Mesothelial cell of epicardium (in vitro differentiated cells): ENCODE data around the gene PDE4D. TPM values are rescaled to one million over a fixed set of nuclear protein-coding genes. Genes with fewer than 3 reads are reported as not detected.
"Not testable (repeated sequence)": the region's sequence is repeated elsewhere in the genome, so short reads cannot be mapped to it uniquely, and the experiment has no call there.

Experiments
- DNase-seq, 2 experiments: peaks; one replicate each; pipeline ENCODE4 v3.0.0; 2021; ENCODE audit warnings: low spot score in 2 of 2; ENCODE audit not compliant: unreplicated experiment in 2 of 2
- H3K27ac Mint-ChIP-seq: 2 replicates; pipeline ENCODE4 v1.8.0; 2021; ENCODE audit warnings: mixed read lengths
- H3K27me3 Mint-ChIP-seq: 2 replicates; pipeline ENCODE4 v1.8.0; 2021; ENCODE audit warnings: low read depth, mixed read lengths
- H3K36me3 Mint-ChIP-seq: 2 replicates; pipeline ENCODE4 v1.8.0; 2021; ENCODE audit warnings: mixed read lengths
- H3K4me1 Mint-ChIP-seq: 2 replicates; pipeline ENCODE4 v1.8.0; 2021; ENCODE audit warnings: mixed read lengths
- H3K4me3 Mint-ChIP-seq: 2 replicates; pipeline ENCODE4 v1.8.0; 2021; ENCODE audit warnings: mild to moderate bottlenecking, moderate library complexity, mixed read lengths
- H3K9me3 Mint-ChIP-seq: 2 replicates; pipeline ENCODE4 v1.8.0; 2021; ENCODE audit warnings: mixed read lengths
- total RNA-seq: library from RNA; stranded (reverse); gene quantifications from 3 replicates; pipeline ENCODE4 v1.2.1, GENCODE V29; 2021
- TF ChIP-seq, protein P1 (sequence below): fragments of 200-600 bp; sonication (generic); IDR thresholded peaks from one replicate; pipeline ENCODE4 v1.5.0; 2021; ENCODE audit warnings: antibody characterized with exemption; ENCODE audit not compliant: unreplicated experiment

The PDE4D gene
- total RNA-seq, 1 donor from 2014 or later = 105 TPM

DNA sequence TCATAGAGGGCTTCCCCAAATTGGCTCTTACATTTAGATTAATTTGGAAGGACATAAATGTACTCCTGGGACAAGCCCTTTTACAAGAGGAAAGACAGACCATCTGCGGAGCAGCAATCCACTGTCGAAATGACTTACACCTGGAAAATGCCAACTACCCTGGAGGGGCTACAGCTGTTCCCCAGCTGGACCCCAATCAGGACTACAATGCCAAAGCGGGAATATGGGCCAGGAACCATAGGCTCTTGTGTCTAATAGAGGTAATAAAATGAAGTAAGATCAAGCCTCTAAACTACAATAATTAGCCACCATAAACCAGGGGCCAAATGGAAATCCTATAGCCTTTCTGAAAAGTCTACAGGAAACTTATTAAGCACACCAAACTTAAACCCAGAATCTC, 581.3 kb downstream of the PDE4D start:
- Mint-ChIP-seq H3K4me1 (peaks cover 51% of the 10 kb centered on the region), H3K36me3 (peaks cover 20% of the 10 kb centered on the region), H3K9me3 (peaks cover 9% of the 10 kb centered on the region), H3K27ac (peak overlapping the region; percentile 61), H3K4me3 (no peak overlapping the region), H3K27me3 (no peaks in the 10 kb centered on the region)
- TF ChIP-seq, protein P1, sequence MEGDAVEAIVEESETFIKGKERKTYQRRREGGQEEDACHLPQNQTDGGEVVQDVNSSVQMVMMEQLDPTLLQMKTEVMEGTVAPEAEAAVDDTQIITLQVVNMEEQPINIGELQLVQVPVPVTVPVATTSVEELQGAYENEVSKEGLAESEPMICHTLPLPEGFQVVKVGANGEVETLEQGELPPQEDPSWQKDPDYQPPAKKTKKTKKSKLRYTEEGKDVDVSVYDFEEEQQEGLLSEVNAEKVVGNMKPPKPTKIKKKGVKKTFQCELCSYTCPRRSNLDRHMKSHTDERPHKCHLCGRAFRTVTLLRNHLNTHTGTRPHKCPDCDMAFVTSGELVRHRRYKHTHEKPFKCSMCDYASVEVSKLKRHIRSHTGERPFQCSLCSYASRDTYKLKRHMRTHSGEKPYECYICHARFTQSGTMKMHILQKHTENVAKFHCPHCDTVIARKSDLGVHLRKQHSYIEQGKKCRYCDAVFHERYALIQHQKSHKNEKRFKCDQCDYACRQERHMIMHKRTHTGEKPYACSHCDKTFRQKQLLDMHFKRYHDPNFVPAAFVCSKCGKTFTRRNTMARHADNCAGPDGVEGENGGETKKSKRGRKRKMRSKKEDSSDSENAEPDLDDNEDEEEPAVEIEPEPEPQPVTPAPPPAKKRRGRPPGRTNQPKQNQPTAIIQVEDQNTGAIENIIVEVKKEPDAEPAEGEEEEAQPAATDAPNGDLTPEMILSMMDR = no peak
- DNase-seq = no peak

DNA sequence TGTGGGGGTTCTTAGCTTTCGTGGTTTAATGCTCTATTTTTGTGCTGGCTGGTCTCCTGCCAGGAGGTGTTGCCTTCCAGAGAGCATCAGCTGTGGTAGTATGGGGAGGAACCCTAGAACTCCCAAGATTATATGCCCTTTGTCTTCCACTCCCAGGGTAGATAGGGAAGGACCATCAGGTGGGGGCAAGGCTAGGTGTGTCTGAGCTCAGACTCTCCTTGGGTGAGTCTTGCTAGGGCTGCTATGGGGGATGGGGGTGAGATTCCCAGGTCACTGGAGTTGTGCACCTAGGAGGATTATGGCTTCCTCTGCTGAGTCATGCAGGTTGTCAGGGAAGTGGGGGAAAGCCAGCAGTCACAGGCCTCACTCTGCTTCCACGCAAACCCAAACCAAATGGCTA, 584.8 kb downstream of the PDE4D start:
- not testable (repeated sequence) for H3K27me3 Mint-ChIP-seq, DNase-seq, H3K4me3 Mint-ChIP-seq, H3K27ac Mint-ChIP-seq
- H3K4me1 Mint-ChIP-seq = peaks cover 24% of the 10 kb centered on the region
- peaks cover 40% of the 10 kb centered on the region for H3K36me3 Mint-ChIP-seq
- peaks cover 33% of the 10 kb centered on the region for H3K9me3 Mint-ChIP-seq

DNA sequence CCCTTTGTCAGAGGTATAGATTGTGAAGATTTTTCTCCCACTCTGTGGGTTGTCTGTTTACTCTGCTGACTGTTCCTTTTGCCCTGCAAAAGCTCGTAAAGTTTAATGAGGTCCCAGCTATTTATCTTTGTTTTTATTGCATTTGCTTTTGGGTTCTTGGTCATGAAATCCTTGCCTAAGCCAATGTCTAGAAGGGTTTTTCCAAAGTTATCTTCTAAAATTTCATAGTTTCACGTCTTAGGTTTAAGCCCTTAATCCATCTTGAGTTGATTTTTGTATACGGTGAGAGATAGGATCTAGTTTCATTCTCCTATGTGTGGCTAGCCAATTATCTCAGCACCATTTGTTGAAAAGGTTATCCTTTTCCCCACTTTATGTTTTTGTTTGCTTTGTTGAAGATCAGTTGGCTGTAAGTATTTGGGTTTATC, 590.2 kb downstream of the PDE4D start:
- H3K36me3 Mint-ChIP-seq = peaks cover 33% of the 10 kb centered on the region
- not testable (repeated sequence) for H3K27me3 Mint-ChIP-seq

DNA sequence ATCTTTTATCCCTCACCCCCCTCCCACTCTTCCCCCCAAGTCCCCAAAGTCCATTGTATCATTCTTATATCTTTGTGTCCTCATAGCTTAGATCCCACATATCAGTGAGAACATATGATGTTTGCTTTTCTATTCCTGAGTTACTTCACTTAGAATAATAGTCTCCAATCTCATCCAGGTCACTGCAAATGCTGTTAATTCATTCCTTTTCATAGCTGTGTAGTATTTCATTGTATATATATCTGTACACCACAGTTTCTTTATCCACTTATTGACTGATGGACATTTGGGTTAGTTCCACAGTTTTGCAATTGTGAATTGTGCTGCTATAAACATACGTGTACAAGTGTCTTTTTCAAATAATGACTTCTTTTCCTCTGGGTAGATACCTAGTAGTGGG, 591.0 kb downstream of the PDE4D start:
- H3K4me1 Mint-ChIP-seq = peaks cover 27% of the 10 kb centered on the region
- not testable (repeated sequence) for H3K4me3 Mint-ChIP-seq, H3K27me3 Mint-ChIP-seq, H3K27ac Mint-ChIP-seq, DNase-seq
- H3K9me3 Mint-ChIP-seq = peaks cover 37% of the 10 kb centered on the region
- peaks cover 31% of the 10 kb centered on the region for H3K36me3 Mint-ChIP-seq

More for the DNA sequence above, 590.2 kb downstream of the PDE4D start:
- Mint-ChIP-seq H3K4me1 (peaks cover 23% of the 10 kb centered on the region), H3K9me3 (peaks cover 38% of the 10 kb centered on the region)
- H3K27ac Mint-ChIP-seq, H3K4me3 Mint-ChIP-seq, DNase-seq: not testable (repeated sequence)

DNA sequence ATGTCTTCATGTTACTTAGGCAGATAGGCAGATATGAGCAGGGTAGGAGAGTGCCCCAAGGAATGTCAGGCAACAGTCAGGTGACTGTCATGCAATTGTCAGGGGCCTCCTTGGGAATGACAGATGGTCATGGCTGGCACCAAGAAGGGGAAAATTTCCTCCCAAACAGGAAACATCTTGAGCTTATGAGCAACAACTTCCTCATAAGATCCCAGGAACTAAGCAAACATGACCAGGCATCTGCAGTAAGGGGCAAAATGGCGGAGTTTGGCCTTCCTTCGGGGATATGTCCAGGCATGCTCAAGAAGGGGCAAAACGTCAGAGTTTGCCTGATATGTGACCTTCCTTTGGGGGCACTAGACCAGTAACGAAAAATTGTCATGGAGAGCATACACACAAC, 591.8 kb downstream of the PDE4D start:
- DNase-seq = no peak
- Mint-ChIP-seq H3K27me3 (no peaks in the 10 kb centered on the region), H3K9me3 (peaks cover 37% of the 10 kb centered on the region), H3K4me3 (no peak overlapping the region), H3K36me3 (peaks cover 31% of the 10 kb centered on the region), H3K27ac (peak overlapping the region; percentile 70), H3K4me1 (peaks cover 33% of the 10 kb centered on the region)
- TF ChIP-seq, protein P1 = no peak

DNA sequence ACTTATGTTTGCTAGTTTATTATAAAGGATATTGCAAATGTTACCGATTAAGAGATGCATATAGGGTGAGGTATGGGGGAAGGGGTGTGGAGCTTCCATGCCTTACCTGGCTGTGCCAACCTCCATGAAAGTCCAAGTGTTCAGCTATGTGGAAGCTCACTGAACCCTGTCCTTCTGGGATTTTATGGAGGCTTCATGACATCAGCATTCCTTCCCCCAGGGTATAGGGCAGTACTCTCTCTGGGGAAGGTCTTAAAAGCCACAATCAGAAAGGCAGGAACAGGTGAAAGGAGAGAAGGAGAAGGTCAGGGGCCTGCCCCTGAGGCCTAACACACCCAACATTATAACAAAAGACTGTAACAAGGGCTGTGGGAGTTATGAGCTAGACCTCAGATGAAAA, 592.6 kb downstream of the PDE4D start:
- no peak for DNase-seq
- TF ChIP-seq, protein P1 = no peak
- Mint-ChIP-seq H3K36me3 (peaks cover 26% of the 10 kb centered on the region), H3K9me3 (peaks cover 33% of the 10 kb centered on the region), H3K27me3 (no peaks in the 10 kb centered on the region), H3K27ac (peak overlapping the region; percentile 70), H3K4me3 (no peak overlapping the region), H3K4me1 (peaks cover 39% of the 10 kb centered on the region)

DNA sequence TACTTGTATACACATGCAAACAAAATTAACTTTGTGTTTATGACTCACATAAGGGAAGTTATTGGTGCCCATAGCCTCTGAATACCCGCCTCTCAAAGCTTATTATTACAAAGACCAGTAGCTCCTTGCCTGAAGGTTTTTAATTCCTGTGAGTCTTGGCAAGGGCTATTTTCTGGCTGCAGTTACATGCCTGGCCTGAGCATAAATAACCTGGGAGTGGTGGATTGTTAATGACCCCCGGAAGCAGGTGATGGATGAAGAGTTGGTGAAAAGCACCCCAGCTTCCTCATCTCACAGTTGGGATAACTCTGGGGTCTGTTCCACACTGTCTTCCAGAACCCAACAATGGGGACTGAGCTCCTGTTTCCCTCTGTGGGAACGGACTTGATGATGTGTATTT, 594.5 kb downstream of the PDE4D start:
- peaks cover 12% of the 10 kb centered on the region for H3K36me3 Mint-ChIP-seq
- H3K4me3 Mint-ChIP-seq = no peak overlapping the region
- peaks cover 46% of the 10 kb centered on the region for H3K4me1 Mint-ChIP-seq
- TF ChIP-seq, protein P1 = no peak
- peak overlapping the region; percentile 48 for H3K27ac Mint-ChIP-seq
- H3K9me3 Mint-ChIP-seq = peaks cover 16% of the 10 kb centered on the region
- DNase-seq = no peak
- no peaks in the 10 kb centered on the region for H3K27me3 Mint-ChIP-seq
